Astrocyte (in vitro differentiated cells and primary cell): ENCODE results near the gene GALNT18. TPM values are rescaled to one million over a fixed set of nuclear protein-coding genes. Genes with fewer than 3 reads are reported as not detected.

ENCODE experiments used
- DNase-seq: peaks from one replicate; pipeline ENCODE4 v3.0.0-alpha.2; 2010; ENCODE audit warnings: low read depth
- FAIRE-seq: peaks from 2 replicates; lab custom pipeline; 2011; peaks lifted over from hg19 to GRCh38; lab: Jason Lieb, UNC
- H2AFZ ChIP-seq: 2 replicates; pipeline ENCODE4 v1.6.0; 2012; ENCODE audit warnings: low read depth, low read length, inconsistent platforms
- H3K27ac ChIP-seq: 2 replicates; pipeline ENCODE4 v1.5.1; 2011; ENCODE audit warnings: low read depth, low read length, inconsistent platforms
- H3K27me3 ChIP-seq: 2 replicates; pipeline ENCODE4 v1.6.0; 2011; ENCODE audit warnings: low read length, inconsistent platforms; ENCODE audit not compliant: insufficient read depth
- H3K36me3 ChIP-seq: 2 replicates; pipeline ENCODE4 v1.5.1; 2011; ENCODE audit warnings: low read length, inconsistent platforms; ENCODE audit not compliant: insufficient read depth
- H3K4me1 ChIP-seq: 2 replicates; pipeline ENCODE4 v1.5.1; 2011; ENCODE audit warnings: low read length, inconsistent platforms; ENCODE audit not compliant: insufficient read depth
- H3K4me2 ChIP-seq: 2 replicates; pipeline ENCODE4 v1.6.0; 2012; ENCODE audit warnings: low read length, inconsistent platforms
- H3K4me3 ChIP-seq: 2 replicates; pipeline ENCODE4 v1.5.1; 2011; ENCODE audit warnings: low read depth, mild to moderate bottlenecking, low read length, inconsistent platforms; ENCODE audit not compliant: insufficient read depth
- H3K79me2 ChIP-seq: 2 replicates; pipeline ENCODE4 v1.6.0; 2012; ENCODE audit warnings: mild to moderate bottlenecking, low read length, inconsistent platforms; ENCODE audit not compliant: insufficient read depth
- H3K9ac ChIP-seq: 2 replicates; pipeline ENCODE4 v1.6.0; 2012; ENCODE audit warnings: mild to moderate bottlenecking, low read length, inconsistent platforms
- H3K9me3 ChIP-seq: 2 replicates; pipeline ENCODE4 v1.5.1; 2012; ENCODE audit warnings: low read depth, mild to moderate bottlenecking, low read length, inconsistent platforms; ENCODE audit not compliant: insufficient read depth
- H4K20me1 ChIP-seq: 2 replicates; pipeline ENCODE4 v1.6.0; 2012; ENCODE audit warnings: low read length, inconsistent platforms; ENCODE audit not compliant: insufficient read depth
- H3K27ac Mint-ChIP-seq: one replicate; pipeline ENCODE4 v1.8.0; 2021; ENCODE audit warnings: mild to moderate bottlenecking, mixed read lengths; ENCODE audit not compliant: unreplicated experiment
- H3K27me3 Mint-ChIP-seq: one replicate; pipeline ENCODE4 v1.8.0; 2021; ENCODE audit warnings: low read depth, mixed read lengths; ENCODE audit not compliant: unreplicated experiment
- H3K36me3 Mint-ChIP-seq: one replicate; pipeline ENCODE4 v1.8.0; 2021; ENCODE audit warnings: low read depth, mixed read lengths; ENCODE audit not compliant: unreplicated experiment
- H3K4me1 Mint-ChIP-seq: one replicate; pipeline ENCODE4 v1.8.0; 2021; ENCODE audit warnings: low read depth, mixed read lengths; ENCODE audit not compliant: unreplicated experiment
- H3K4me3 Mint-ChIP-seq: one replicate; pipeline ENCODE4 v1.8.0; 2021; ENCODE audit warnings: mild to moderate bottlenecking, moderate library complexity, mixed read lengths; ENCODE audit not compliant: unreplicated experiment
- H3K9me3 Mint-ChIP-seq: one replicate; pipeline ENCODE4 v1.8.0; 2021; ENCODE audit warnings: mild to moderate bottlenecking, mixed read lengths; ENCODE audit not compliant: unreplicated experiment
- CTCF ChIP-seq: IDR thresholded peaks from 2 replicates; pipeline ENCODE4 v1.5.1; 2011; ENCODE audit warnings: low read depth, mild to moderate bottlenecking, inconsistent platforms, low read length, moderate library complexity; ENCODE audit not compliant: insufficient read depth
- EZH2 ChIP-seq: IDR thresholded peaks from 2 replicates; pipeline ENCODE4 v1.6.1; 2012; ENCODE audit warnings: mild to moderate bottlenecking, low read length, inconsistent platforms; ENCODE audit not compliant: insufficient read depth
- total RNA-seq: library from RNA; stranded (reverse); gene quantifications from 2 replicates; pipeline ENCODE4 v1.2.1, GENCODE V29; 2021

The GALNT18 gene
- total RNA-seq, 1 donor from 2014 or later = 6.5 TPM

- H3K36me3 ChIP-seq = no peaks in the 10 kb centered on the region
- no peaks in the 10 kb centered on the region for H3K9me3 ChIP-seq
- Mint-ChIP-seq H3K9me3 (no peaks in the 10 kb centered on the region), H3K36me3 (peaks cover 6% of the 10 kb centered on the region), H3K4me3 (no peak overlapping the region), H3K27ac (peak overlapping the region; percentile 97), H3K27me3 (peaks cover 35% of the 10 kb centered on the region), H3K4me1 (peaks cover 17% of the 10 kb centered on the region)
- H3K4me1 ChIP-seq = peaks cover 19% of the 10 kb centered on the region
- peak overlapping the region; percentile 69 for H3K4me2 ChIP-seq
- no peak overlapping the region for H2AFZ ChIP-seq
- peaks cover 5% of the 10 kb centered on the region for H3K27me3 ChIP-seq
- peak overlapping the region; percentile 71 for H3K27ac ChIP-seq
- H3K79me2 ChIP-seq = no peaks in the 10 kb centered on the region
- peak overlapping the region; percentile 12 for H3K4me3 ChIP-seq
- DNase-seq (peak; percentile 59), FAIRE-seq (no peak)
- no peak for TF ChIP-seq EZH2
- no peak for TF ChIP-seq CTCF
- H4K20me1 ChIP-seq = no peaks in the 10 kb centered on the region
- peak overlapping the region; percentile 59 for H3K9ac ChIP-seq
These were observed 224.8 kb downstream of the GALNT18 start for GRCh38 chr11:11397036-11397415.

GRCh38 chr11:11396301-11397035 lies 225.3 kb downstream of the GALNT18 start:
- H3K27me3 Mint-ChIP-seq = peaks cover 29% of the 10 kb centered on the region
- no peaks in the 10 kb centered on the region for H3K79me2 ChIP-seq
- H3K9me3 Mint-ChIP-seq = no peaks in the 10 kb centered on the region
- H2AFZ ChIP-seq = peak overlapping the region; percentile 33
- H3K27me3 ChIP-seq = peaks cover 4% of the 10 kb centered on the region
- H3K36me3 Mint-ChIP-seq = peaks cover 6% of the 10 kb centered on the region
- H3K4me1 ChIP-seq = peaks cover 24% of the 10 kb centered on the region
- H4K20me1 ChIP-seq = no peaks in the 10 kb centered on the region
- H3K36me3 ChIP-seq = no peaks in the 10 kb centered on the region
- no peak for TF ChIP-seq EZH2
- TF ChIP-seq CTCF = no peak
- peak overlapping the region; percentile 66 for H3K9ac ChIP-seq
- peaks cover 17% of the 10 kb centered on the region for H3K4me1 Mint-ChIP-seq
- peak; percentile 95 for DNase-seq
- H3K27ac Mint-ChIP-seq = peak overlapping the region; percentile 97
- no peaks in the 10 kb centered on the region for H3K9me3 ChIP-seq
- H3K4me3 ChIP-seq = peak overlapping the region; percentile 12
- peak; percentile 88 for FAIRE-seq
- peak overlapping the region; percentile 71 for H3K27ac ChIP-seq
- H3K4me3 Mint-ChIP-seq = peak overlapping the region; percentile 34
- H3K4me2 ChIP-seq = peak overlapping the region; percentile 69

- H3K4me3 ChIP-seq = no peak overlapping the region
- Mint-ChIP-seq H3K27me3 (peaks cover 23% of the 10 kb centered on the region), H3K9me3 (peaks cover 2% of the 10 kb centered on the region), H3K27ac (peak overlapping the region; percentile 97), H3K36me3 (peaks cover 2% of the 10 kb centered on the region), H3K4me3 (no peak overlapping the region), H3K4me1 (peaks cover 17% of the 10 kb centered on the region)
- H3K4me2 ChIP-seq = no peak overlapping the region
- no peak for FAIRE-seq
- no peak overlapping the region for H2AFZ ChIP-seq
- no peak for TF ChIP-seq CTCF
- no peak for TF ChIP-seq EZH2
- peaks cover 9% of the 10 kb centered on the region for H3K27me3 ChIP-seq
- no peaks in the 10 kb centered on the region for H3K36me3 ChIP-seq
- no peaks in the 10 kb centered on the region for H4K20me1 ChIP-seq
- no peaks in the 10 kb centered on the region for H3K79me2 ChIP-seq
- no peaks in the 10 kb centered on the region for H3K9me3 ChIP-seq
- H3K27ac ChIP-seq = no peak overlapping the region
- H3K4me1 ChIP-seq = peaks cover 25% of the 10 kb centered on the region
- no peak overlapping the region for H3K9ac ChIP-seq
- DNase-seq = no peak
These were observed 226.7 kb downstream of the GALNT18 start for GRCh38 chr11:11395126-11395525.
